ENCODE data around the gene SIPA1L3.

The SIPA1L3 gene

GRCh38 chr19:38064661-38065425, 157.8 kb downstream of the SIPA1L3 start:
- TF ChIP-seq CEBPB (IDR thresholded peaks at IDR 0.05) (no peak), ZBTB7A (IDR thresholded peaks at IDR 0.05; ENCODE audit: low read depth) (no peak), NFIC (IDR thresholded peaks at IDR 0.05) (no peak), REST (IDR thresholded peaks at IDR 0.05; ENCODE audit: low read depth) (no peak), TAF1 (IDR thresholded peaks at IDR 0.05; ENCODE audit: low read depth) (no peak), CREB1 (IDR thresholded peaks at IDR 0.05; ENCODE audit: low read depth) (no peak), MAX (IDR thresholded peaks at IDR 0.05) (no peak), RAD21 (IDR thresholded peaks at IDR 0.05; ENCODE audit: low read depth) (no peak)

GRCh38 chr19:38068826-38069225, 161.8 kb downstream of the SIPA1L3 start:
- TF ChIP-seq TCF12 (IDR thresholded peaks at IDR 0.05; ENCODE audit: low read depth) (no peak), RAD21 (IDR thresholded peaks at IDR 0.05; ENCODE audit: low read depth) (no peak), REST (IDR thresholded peaks at IDR 0.05; ENCODE audit: low read depth) (no peak)

- no peak for TF ChIP-seq EGR1 (IDR thresholded peaks at IDR 0.05)
- no peak for TF ChIP-seq USF1 (IDR thresholded peaks at IDR 0.05)
- TF ChIP-seq MAX (IDR thresholded peaks at IDR 0.05): no peak
- TF ChIP-seq ZBTB7A (IDR thresholded peaks at IDR 0.05; ENCODE audit: low read depth): no peak
- TF ChIP-seq RAD21 (IDR thresholded peaks at IDR 0.05; ENCODE audit: low read depth): no peak
- no peak for TF ChIP-seq TAF1 (IDR thresholded peaks at IDR 0.05; ENCODE audit: low read depth)
- TF ChIP-seq YY1 (IDR thresholded peaks at IDR 0.05; ENCODE audit: low read depth): no peak
- TF ChIP-seq NFIC (IDR thresholded peaks at IDR 0.05): no peak
- no peak for TF ChIP-seq FOXM1 (IDR thresholded peaks at IDR 0.05; ENCODE audit: borderline replicate concordance, low read depth)
- no peak for TF ChIP-seq TEAD4 (IDR thresholded peaks at IDR 0.05)
- no peak for TF ChIP-seq EP300 (IDR thresholded peaks at IDR 0.05; ENCODE audit: borderline replicate concordance)
- TF ChIP-seq CEBPB (IDR thresholded peaks at IDR 0.05): no peak
- no peak for TF ChIP-seq CREB1 (IDR thresholded peaks at IDR 0.05; ENCODE audit: low read depth)
- TF ChIP-seq REST (IDR thresholded peaks at IDR 0.05; ENCODE audit: low read depth): no peak
- no peak for TF ChIP-seq TCF12 (IDR thresholded peaks at IDR 0.05; ENCODE audit: low read depth)
These were observed 163.6 kb downstream of the SIPA1L3 start for GRCh38 chr19:38070573-38070972.

GRCh38 chr19:38071647-38072046, 164.6 kb downstream of the SIPA1L3 start:
- TF ChIP-seq MAX (IDR thresholded peaks at IDR 0.05) (no peak), ZBTB7A (IDR thresholded peaks at IDR 0.05; ENCODE audit: low read depth) (no peak), CREB1 (IDR thresholded peaks at IDR 0.05; ENCODE audit: low read depth) (no peak)

All from Ishikawa (cell line).